Activated CD8-positive, alpha-beta memory T cell treated with anti-CD3 and anti-CD28 coated beads, Interleukin-2, amount 10 ng/mL, durations not matched to agents 7 days and 5 days (primary cell): ENCODE measurements around the gene SAP30BP. TPM values are rescaled to one million over a fixed set of nuclear protein-coding genes. Genes with fewer than 3 reads are reported as not detected.
A peak's percentile ranks its signal among the peaks of the same experiment; 100 is the strongest.

Experiments
- ATAC-seq: fragments of 150-1000 bp; cut with Tn5 transposase; one replicate; pipeline ENCODE4 v1.10.0; 2021; ENCODE audit warnings: moderate library complexity
- CTCF ChIA-PET: fragments of 350-600 bp; sonication (Branson Sonifier 250); formaldehyde crosslinking; loops from one replicate; lab custom pipeline; 2021; ENCODE audit warnings: antibody characterized with exemption; lab: Charles Lee
- DNase-seq: peaks from one replicate; pipeline ENCODE4 v3.0.0-alpha.2; 2020
- H3K27ac Mint-ChIP-seq: one replicate; pipeline ENCODE4 v1.8.0; 2021; ENCODE audit warnings: mild to moderate bottlenecking, mixed read lengths
- H3K27me3 Mint-ChIP-seq: one replicate; pipeline ENCODE4 v1.8.0; 2021; ENCODE audit warnings: mixed read lengths
- H3K36me3 Mint-ChIP-seq: one replicate; pipeline ENCODE4 v1.8.0; 2021; ENCODE audit warnings: mild to moderate bottlenecking, mixed read lengths
- H3K4me1 Mint-ChIP-seq: one replicate; pipeline ENCODE4 v1.8.0; 2021; ENCODE audit warnings: mixed read lengths
- H3K4me3 Mint-ChIP-seq: one replicate; pipeline ENCODE4 v1.8.0; 2021; ENCODE audit warnings: mild to moderate bottlenecking, moderate library complexity, mixed read lengths
- H3K9me3 Mint-ChIP-seq: one replicate; pipeline ENCODE4 v1.8.0; 2022; ENCODE audit warnings: low read depth, mixed read lengths
- total RNA-seq, 2 experiments: library from RNA; stranded (reverse); gene quantifications; one replicate each; pipeline ENCODE4 v1.2.3, GENCODE V29; 2021

The SAP30BP gene
- total RNA-seq, 2 experiments from 2014 or later: 100.0 to 106 TPM

DNA sequence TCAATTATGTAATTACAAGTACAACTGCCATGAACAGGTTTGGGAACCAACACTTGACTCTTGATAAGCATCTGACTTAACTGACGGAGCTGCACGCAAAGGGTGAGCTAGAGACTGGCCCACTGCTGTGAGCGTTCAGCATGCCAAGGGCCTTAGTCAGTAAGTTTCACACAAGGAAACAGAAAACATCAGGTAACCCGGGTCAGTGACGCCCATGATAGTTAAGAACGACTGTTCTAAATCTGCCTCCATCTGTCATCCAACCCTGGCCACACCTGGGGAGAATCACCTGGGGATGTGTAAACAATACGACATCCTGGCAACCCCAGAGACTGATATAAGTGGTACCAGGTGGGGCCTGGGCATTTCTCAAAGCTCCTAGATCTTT is 21.6 kb upstream of the SAP30BP start:
- ATAC-seq: no peak
- no peaks in the 10 kb centered on the region for H3K27me3 Mint-ChIP-seq
- H3K4me1 Mint-ChIP-seq: peaks cover 21% of the 10 kb centered on the region
- H3K9me3 Mint-ChIP-seq: no peaks in the 10 kb centered on the region
- H3K4me3 Mint-ChIP-seq: no peak overlapping the region
- CTCF ChIA-PET: interaction anchor here (0.6 to 6.6 kb wide), 9 partner anchors 8 to 258 kb away, joined by 3 to 80 read pairs (median 10); partner anchors contain the start of gene SMIM5
- DNase-seq: no peak
- H3K36me3 Mint-ChIP-seq: no peaks in the 10 kb centered on the region
- peak overlapping the region; percentile 86 for H3K27ac Mint-ChIP-seq

DNA sequence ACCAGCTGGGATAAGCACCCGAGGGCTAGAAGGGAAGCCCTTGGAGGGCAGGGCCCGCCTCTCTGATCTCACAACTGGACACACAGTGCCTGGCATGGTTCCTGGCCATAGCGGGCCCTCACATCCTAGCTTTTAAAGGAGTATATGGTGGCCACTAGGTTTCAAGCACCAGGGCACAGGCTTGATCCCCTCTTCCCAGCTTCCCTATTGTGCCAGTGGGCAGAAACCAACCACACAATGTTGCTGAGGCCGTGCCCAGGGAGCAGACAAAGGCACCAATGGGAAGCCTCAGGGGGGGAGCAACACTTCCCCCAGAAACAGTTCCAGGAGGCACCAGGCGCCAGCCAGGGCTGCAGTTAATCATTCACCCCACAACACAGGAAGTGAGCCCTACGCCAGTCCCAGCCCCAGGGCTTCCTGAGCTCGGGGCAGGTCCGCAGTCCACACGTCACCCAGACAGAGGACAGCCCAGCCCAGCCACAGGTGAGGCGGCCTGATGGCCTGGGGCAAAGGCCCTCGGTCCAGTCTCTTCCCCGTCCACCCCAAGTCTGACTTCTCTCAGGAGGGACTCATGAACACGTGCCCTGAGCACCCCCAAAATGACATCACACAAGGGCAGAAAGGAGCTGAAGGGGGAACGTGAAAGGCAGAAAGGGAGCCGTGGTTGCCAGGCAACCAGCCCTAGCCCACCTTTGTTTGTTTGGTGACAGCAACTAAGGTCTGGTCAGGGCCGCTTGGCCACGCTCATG is 21.1 kb upstream of the SAP30BP start:
- Mint-ChIP-seq H3K9me3 (no peaks in the 10 kb centered on the region), H3K27me3 (no peaks in the 10 kb centered on the region), H3K4me3 (no peak overlapping the region), H3K36me3 (peaks cover 1% of the 10 kb centered on the region), H3K27ac (peak overlapping the region; percentile 86), H3K4me1 (peaks cover 21% of the 10 kb centered on the region)
- CTCF ChIA-PET: interaction anchor here (1.0 to 6.6 kb wide), 7 partner anchors 13 to 108 kb away, joined by 3 to 80 read pairs (median 19); partner anchors contain the start of gene SMIM5
- ATAC-seq: peak; percentile 92
- DNase-seq: peak; percentile 57

DNA sequence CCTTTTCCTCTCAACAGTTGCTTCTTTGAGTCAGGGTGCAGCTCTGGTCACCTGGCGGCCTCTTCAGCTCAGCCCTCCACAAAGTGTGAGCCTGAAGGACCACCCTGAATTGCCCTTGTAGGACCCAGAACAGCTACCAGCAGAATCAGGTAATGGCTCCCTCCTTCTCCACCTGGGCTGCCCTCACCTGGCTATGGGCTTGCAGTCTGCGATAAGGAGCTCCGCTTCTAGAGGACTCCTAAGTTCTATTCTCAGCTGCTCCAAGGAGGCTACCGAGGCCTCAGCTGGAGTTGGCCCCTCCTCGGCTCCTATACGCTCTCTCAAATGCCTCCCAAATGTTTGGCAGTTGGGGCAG is 20.5 kb upstream of the SAP30BP start:
- peaks cover 21% of the 10 kb centered on the region for H3K4me1 Mint-ChIP-seq
- peaks cover 1% of the 10 kb centered on the region for H3K36me3 Mint-ChIP-seq
- ATAC-seq: no peak
- no peak for DNase-seq
- H3K27me3 Mint-ChIP-seq: no peaks in the 10 kb centered on the region
- H3K9me3 Mint-ChIP-seq: no peaks in the 10 kb centered on the region
- H3K4me3 Mint-ChIP-seq: no peak overlapping the region
- H3K27ac Mint-ChIP-seq: peak overlapping the region; percentile 36
- CTCF ChIA-PET: interaction anchor here (1.4 to 6.6 kb wide), 5 partner anchors 13 to 107 kb away, joined by 6 to 80 read pairs (median 19); partner anchors contain the start of gene SMIM5

DNA sequence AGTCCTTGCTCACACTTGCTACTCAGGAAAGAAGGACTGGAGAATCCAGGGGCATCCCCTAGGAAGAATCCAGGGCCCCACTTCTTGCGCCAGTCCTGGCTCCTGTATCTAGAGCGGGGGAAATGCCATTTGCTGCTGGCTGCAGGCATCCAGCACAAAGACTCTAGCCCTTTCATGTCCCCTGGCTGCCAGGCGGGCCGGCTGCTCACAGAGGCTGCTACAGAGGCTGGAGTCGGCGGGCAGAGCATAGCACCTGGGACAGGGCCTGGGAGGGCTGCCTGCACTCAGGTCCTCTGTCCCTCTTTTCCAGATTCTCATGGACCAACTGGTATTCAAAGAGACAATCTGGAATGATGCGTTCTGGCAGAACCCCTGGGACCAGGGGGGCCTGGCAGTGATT is 20.1 kb upstream of the SAP30BP start:
- no peak for DNase-seq
- no peaks in the 10 kb centered on the region for H3K27me3 Mint-ChIP-seq
- CTCF ChIA-PET: interaction anchor here (3.3 to 6.6 kb wide), 3 partner anchors 14 to 103 kb away, joined by 19 to 80 read pairs (median 22); partner anchors contain the start of gene SMIM5
- ATAC-seq: no peak
- no peak overlapping the region for H3K4me3 Mint-ChIP-seq
- peaks cover 21% of the 10 kb centered on the region for H3K4me1 Mint-ChIP-seq
- no peaks in the 10 kb centered on the region for H3K9me3 Mint-ChIP-seq
- peak overlapping the region; percentile 36 for H3K27ac Mint-ChIP-seq
- H3K36me3 Mint-ChIP-seq: peaks cover 1% of the 10 kb centered on the region

DNA sequence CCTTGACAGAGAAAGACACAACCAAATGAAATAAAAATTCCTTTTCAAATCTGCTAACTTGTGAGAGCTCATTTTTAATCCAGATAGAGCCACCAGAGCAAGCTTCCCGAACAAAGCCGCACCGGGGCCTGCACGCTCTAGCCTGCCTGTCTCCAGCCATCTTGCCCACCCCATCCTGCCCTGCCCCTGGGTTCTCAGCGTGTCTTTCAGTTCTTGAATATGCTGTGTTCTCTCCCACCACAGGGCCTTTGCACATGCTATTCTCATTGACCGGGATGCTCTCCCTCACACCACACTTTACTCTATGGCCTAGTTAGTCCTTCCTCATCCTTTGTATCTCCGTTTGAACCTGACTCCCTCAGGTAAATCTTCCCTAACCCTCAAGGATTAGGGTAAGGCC is 19.2 kb upstream of the SAP30BP start:
- Mint-ChIP-seq H3K36me3 (peaks cover 1% of the 10 kb centered on the region), H3K27me3 (no peaks in the 10 kb centered on the region), H3K4me1 (peaks cover 17% of the 10 kb centered on the region), H3K4me3 (no peak overlapping the region), H3K27ac (peak overlapping the region; percentile 67), H3K9me3 (no peaks in the 10 kb centered on the region)
- CTCF ChIA-PET: interaction anchor here (1.0 kb wide), 2 partner anchors 15 to 106 kb away, joined by 4 to 6 read pairs; no protein-coding TSS in a partner anchor
- no peak for ATAC-seq
- DNase-seq: no peak

DNA sequence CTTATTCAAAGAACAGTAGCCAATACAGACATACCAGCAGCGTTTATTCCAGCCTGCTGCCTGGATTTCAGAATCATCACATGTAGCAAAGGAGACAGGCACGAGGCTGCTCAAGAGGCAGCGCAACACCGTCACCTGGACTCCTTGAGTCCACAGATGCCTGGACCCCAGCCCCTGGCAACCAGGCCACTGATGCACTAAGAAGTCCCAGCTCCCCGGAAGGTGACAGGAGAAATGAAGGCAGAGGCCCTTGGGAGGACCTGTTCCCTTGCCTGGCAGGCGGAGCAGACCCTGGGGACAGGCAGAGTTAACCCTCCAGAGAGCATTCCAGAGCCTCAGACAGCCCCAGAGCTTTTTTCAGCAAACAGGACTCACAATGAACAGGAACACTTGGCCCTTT is 17.5 kb upstream of the SAP30BP start:
- Mint-ChIP-seq H3K4me3 (no peak overlapping the region), H3K36me3 (peaks cover 1% of the 10 kb centered on the region), H3K27ac (no peak overlapping the region), H3K4me1 (peaks cover 19% of the 10 kb centered on the region), H3K27me3 (no peaks in the 10 kb centered on the region), H3K9me3 (no peaks in the 10 kb centered on the region)
- CTCF ChIA-PET: interaction anchor here (1.1 to 9.7 kb wide), 5 partner anchors 16 to 101 kb away, joined by 3 to 114 read pairs (median 5); partner anchors contain the start of gene SMIM5
- DNase-seq (no peak), ATAC-seq (no peak)

DNA sequence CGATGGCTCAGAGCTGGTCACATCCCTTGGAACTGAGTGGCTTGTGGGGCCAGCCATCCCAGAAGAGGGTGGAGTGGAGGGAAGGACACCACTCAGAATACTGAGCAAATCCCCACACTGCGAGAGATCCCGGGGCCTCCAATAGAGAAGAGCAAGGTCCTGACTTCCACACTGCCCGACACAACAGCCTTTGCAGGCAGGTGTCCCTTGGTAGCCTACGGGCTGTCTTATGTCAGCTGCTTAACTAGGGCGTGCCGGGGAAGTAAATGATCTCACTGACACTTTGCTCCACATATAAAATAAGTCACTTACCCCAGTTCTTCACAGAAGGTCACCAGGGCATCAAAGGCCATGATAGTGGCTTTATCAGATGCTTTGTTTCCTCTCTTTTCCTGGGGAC is 16.3 kb upstream of the SAP30BP start:
- no peaks in the 10 kb centered on the region for H3K9me3 Mint-ChIP-seq
- CTCF ChIA-PET: interaction anchor here (1.0 to 9.7 kb wide), 5 partner anchors 18 to 103 kb away, joined by 3 to 114 read pairs (median 4); partner anchors contain the start of gene SMIM5
- no peak overlapping the region for H3K27ac Mint-ChIP-seq
- ATAC-seq (no peak), DNase-seq (no peak)
- peaks cover 1% of the 10 kb centered on the region for H3K36me3 Mint-ChIP-seq
- H3K27me3 Mint-ChIP-seq: no peaks in the 10 kb centered on the region
- peaks cover 12% of the 10 kb centered on the region for H3K4me1 Mint-ChIP-seq
- no peak overlapping the region for H3K4me3 Mint-ChIP-seq

DNA sequence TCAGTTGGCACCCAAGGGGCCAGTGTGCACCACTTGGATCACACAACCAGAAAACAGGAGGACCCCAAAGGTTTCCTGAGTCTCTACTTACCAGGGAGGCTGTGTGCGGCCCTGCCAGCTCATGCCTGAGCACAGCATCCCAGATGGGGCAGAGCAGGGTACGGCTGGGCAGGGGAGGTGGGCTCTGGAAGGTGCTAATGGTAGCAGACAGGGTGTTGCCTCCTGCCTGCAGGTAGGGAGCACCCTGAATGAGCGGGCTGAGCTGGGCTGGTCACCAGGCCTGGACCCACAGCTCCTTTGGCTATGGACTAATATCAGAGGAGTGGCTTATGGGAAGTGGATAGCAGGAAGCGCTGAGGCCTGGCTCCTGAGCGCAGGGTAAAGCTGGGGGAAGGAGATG is 14.8 kb upstream of the SAP30BP start:
- no peak overlapping the region for H3K4me3 Mint-ChIP-seq
- peaks cover 5% of the 10 kb centered on the region for H3K4me1 Mint-ChIP-seq
- H3K9me3 Mint-ChIP-seq: no peaks in the 10 kb centered on the region
- no peak for ATAC-seq
- H3K27ac Mint-ChIP-seq: no peak overlapping the region
- no peaks in the 10 kb centered on the region for H3K27me3 Mint-ChIP-seq
- peaks cover 4% of the 10 kb centered on the region for H3K36me3 Mint-ChIP-seq
- CTCF ChIA-PET: interaction anchor here (0.6 to 9.7 kb wide), 12 partner anchors 8 to 248 kb away, joined by 3 to 114 read pairs (median 6); partner anchors contain the start of genes RECQL5, SAP30BP and SMIM5
- DNase-seq: no peak

DNA sequence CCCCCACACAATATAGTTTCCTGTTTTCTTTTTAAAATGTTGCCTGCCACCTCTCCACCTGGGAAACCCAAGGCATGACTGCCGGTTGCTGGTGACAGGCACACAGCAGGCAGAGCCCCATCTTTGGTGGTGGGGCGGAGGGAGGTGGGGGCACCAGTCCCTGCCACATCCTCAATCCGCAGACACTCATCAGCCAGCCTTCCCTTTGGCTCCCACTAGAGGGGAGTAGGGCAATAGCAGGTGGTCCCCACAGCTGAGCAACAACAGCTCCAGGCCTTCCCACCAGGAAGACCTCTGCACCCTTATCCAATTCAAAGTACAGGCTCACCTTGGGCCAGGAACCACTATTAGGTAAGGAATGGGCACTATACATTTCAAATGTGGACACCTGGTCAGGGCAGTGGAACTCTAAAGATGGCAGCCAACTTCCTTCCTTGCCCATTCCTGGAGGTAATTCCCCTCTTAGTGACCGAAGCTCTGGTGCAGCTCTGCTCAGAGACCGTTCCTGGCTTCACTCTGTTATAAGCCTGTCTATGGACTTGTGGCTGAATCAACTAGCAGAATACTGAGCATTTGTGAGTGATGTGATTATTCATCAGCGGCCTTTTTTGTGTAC is 14.1 kb upstream of the SAP30BP start:
- H3K27ac Mint-ChIP-seq: peak overlapping the region; percentile 54
- ATAC-seq (peak; percentile 87), DNase-seq (peak; percentile 62)
- no peaks in the 10 kb centered on the region for H3K9me3 Mint-ChIP-seq
- no peaks in the 10 kb centered on the region for H3K27me3 Mint-ChIP-seq
- no peak overlapping the region for H3K4me3 Mint-ChIP-seq
- peaks cover 6% of the 10 kb centered on the region for H3K36me3 Mint-ChIP-seq
- peaks cover 5% of the 10 kb centered on the region for H3K4me1 Mint-ChIP-seq
- CTCF ChIA-PET: interaction anchor here (0.6 to 9.7 kb wide), 9 partner anchors 9 to 248 kb away, joined by 3 to 114 read pairs (median 6); partner anchors contain the start of genes RECQL5, SAP30BP and SMIM5

DNA sequence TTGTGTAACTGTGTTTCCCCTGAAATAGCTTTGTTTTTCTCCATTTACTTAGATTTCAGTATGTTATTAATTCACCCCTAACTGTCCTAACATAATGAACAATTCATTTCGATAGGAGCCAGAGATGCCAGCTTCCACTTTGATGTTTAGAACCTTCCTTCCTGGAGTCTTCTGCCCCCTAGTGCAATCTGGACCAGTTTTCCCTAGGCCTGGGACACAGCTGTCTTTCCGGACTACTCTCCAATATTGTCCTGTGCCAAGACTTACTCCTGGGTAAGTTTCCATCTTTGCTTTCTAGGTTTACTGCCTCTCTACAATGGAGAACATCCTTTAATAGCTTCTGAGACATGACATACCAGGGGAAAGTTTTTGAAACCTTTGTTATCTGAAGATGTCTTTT is 13.0 kb upstream of the SAP30BP start:
- H3K27me3 Mint-ChIP-seq: no peaks in the 10 kb centered on the region
- CTCF ChIA-PET: interaction anchor here (0.7 to 9.7 kb wide), 11 partner anchors 10 to 100 kb away, joined by 3 to 114 read pairs (median 5); partner anchors contain the start of genes RECQL5, SAP30BP and SMIM5
- DNase-seq (no peak), ATAC-seq (no peak)
- peak overlapping the region; percentile 14 for H3K27ac Mint-ChIP-seq
- H3K9me3 Mint-ChIP-seq: no peaks in the 10 kb centered on the region
- H3K4me1 Mint-ChIP-seq: peaks cover 5% of the 10 kb centered on the region
- H3K4me3 Mint-ChIP-seq: no peak overlapping the region
- H3K36me3 Mint-ChIP-seq: peaks cover 8% of the 10 kb centered on the region

DNA sequence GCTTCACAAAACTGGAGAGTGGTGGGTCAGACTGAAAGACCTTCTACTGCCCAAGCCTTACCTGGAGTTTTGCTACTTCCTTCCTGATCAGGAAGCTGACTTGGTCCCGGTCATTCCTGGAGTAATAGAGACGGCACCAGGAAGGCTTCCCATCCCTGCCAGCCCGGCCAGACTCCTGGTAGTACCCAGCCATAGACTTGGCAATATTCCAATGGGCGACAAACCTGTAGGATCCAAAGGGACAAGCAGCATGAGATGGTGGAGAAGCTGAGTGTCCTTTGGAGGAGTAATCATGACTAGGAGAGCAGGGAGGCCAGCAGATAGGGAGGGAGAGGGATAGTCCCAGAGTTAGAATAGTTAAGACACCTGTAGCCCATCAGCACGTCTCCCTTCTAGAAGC is 8.9 kb upstream of the SAP30BP start:
- no peak for ATAC-seq
- DNase-seq: no peak
- Mint-ChIP-seq H3K9me3 (no peaks in the 10 kb centered on the region), H3K4me1 (no peaks in the 10 kb centered on the region), H3K4me3 (no peak overlapping the region), H3K36me3 (peaks cover 10% of the 10 kb centered on the region), H3K27me3 (no peaks in the 10 kb centered on the region), H3K27ac (no peak overlapping the region)
- CTCF ChIA-PET: interaction anchor here (0.8 to 9.7 kb wide), 8 partner anchors 9 to 95 kb away, joined by 3 to 114 read pairs (median 3); partner anchors contain the start of gene SMIM5

DNA sequence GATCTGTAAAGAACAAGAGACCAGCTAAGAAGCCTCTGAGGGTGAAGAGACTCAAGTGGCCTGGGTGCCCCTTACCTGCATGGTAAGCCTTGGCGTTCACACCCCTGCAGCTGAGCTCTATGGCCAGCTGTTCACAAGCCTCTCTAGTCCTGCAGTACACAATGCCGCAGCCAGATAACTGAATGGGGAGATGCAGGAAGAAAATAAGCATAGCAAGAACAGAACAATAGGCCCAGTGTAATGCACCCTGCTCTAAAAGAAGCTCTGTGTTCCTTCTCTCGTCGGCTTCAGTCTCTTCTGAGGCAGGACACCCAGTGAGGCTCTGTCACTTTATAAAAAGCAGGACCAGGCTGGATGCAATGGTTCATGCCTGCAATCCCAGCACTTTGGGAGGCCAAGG is 5.6 kb upstream of the SAP30BP start:
- H3K9me3 Mint-ChIP-seq: no peaks in the 10 kb centered on the region
- peaks cover 12% of the 10 kb centered on the region for H3K4me1 Mint-ChIP-seq
- CTCF ChIA-PET: interaction anchor here (1.3 to 3.6 kb wide), 4 partner anchors 28 to 92 kb away, joined by 3 to 11 read pairs (median 8); partner anchors contain the start of gene SMIM5
- no peak overlapping the region for H3K4me3 Mint-ChIP-seq
- ATAC-seq: no peak
- no peak overlapping the region for H3K27ac Mint-ChIP-seq
- H3K27me3 Mint-ChIP-seq: no peaks in the 10 kb centered on the region
- no peak for DNase-seq
- H3K36me3 Mint-ChIP-seq: peaks cover 14% of the 10 kb centered on the region

DNA sequence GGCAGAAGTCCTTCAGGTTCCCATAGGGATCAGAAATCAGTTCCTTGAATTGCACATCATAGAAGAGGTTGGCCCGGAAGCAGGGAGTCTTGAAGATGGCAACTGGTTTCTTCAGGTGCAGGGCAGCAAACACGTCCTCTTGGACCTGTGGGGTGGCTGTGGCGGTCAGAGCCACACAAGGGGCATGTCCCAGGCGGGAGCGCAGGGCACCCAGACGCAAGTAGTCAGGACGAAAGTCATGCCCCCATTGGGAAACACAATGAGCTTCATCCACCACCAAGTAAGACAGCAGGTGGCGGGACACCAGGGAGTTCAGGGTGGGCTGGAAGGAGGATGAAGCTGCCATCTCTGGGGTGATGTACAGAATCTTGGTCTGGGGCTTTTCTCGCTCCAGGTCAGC is 4.6 kb upstream of the SAP30BP start:
- ATAC-seq (no peak), DNase-seq (no peak)
- CTCF ChIA-PET: interaction anchor here (1.7 to 3.6 kb wide), 3 partner anchors 29 to 91 kb away, joined by 6 to 11 read pairs (median 9); partner anchors contain the start of gene SMIM5
- Mint-ChIP-seq H3K9me3 (no peaks in the 10 kb centered on the region), H3K27me3 (no peaks in the 10 kb centered on the region), H3K27ac (no peak overlapping the region), H3K36me3 (peaks cover 10% of the 10 kb centered on the region), H3K4me3 (no peak overlapping the region), H3K4me1 (peaks cover 12% of the 10 kb centered on the region)
